Stimulated activated CD4-positive, alpha-beta T cell treated with anti-CD3 and anti-CD28 coated beads, Interleukin-4, amount 100 ng/mL, for 24 hours (primary cell): ENCODE results near the gene IGFBP3.

Experiments used
- DNase-seq: peaks from one replicate; pipeline ENCODE4 v3.0.0-alpha.2; 2020

Gene IGFBP3

GRCh38 chr7:45890902-45891461 lies 30.1 kb downstream of the IGFBP3 start:
- DNase-seq: no peak

DNA sequence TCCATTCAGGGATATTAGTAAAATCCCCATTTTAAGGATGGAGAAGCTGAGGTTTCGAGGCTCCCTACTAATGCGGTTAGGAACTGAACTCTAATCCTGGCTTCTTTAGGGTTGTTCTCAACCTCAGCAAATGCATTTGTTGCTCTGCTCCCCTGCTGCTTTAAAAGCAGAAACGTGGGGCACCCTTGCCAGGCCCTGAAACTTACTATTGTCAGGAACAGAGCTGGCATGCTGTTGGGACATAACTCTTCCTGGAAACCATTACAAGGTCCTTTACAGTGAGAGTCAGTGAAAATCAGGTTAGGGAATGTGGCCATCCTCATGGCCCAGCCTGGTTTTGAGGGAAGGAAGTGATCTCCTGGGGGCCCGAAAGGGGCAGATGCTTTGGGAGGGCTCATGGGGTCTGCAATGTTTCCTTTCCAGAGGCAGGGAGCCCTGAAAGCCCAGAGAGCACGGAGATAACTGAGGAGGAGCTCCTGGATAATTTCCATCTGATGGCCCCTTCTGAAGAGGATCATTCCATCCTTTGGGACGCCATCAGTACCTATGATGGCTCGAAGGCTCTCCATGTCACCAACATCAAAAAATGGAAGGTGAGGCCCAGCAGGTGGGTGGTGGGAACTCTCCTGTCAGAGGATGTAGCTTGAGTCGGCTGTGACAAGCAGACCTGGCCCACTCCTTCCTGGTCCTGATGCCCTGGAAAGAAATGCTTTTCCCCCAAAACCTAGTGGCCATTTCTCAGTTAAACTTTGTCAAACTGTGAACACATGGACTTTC lies 30.8 kb downstream of the IGFBP3 start:
- no peak for DNase-seq

- no peak for DNase-seq
These were observed 31.6 kb downstream of the IGFBP3 start for GRCh38 chr7:45889367-45890067.

DNA sequence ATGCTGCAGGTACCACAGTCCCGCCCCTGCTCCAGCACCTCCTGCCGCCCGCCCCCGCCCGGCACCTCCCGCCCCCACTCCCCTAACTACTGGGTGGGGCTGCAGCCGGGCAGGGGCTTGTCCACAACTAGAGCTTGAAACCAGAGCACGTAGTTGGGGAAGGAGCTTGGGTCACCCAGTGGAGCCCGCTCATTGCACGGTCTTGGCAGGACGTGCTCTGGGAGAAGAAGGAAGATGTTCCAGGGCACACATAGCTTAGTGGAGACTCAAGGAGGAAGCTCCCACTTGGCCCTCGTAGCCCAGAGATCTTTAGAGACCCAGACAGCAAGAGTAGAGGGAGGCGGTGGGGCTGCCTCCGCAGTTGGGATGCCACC lies 32.1 kb downstream of the IGFBP3 start:
- no peak for DNase-seq

DNA sequence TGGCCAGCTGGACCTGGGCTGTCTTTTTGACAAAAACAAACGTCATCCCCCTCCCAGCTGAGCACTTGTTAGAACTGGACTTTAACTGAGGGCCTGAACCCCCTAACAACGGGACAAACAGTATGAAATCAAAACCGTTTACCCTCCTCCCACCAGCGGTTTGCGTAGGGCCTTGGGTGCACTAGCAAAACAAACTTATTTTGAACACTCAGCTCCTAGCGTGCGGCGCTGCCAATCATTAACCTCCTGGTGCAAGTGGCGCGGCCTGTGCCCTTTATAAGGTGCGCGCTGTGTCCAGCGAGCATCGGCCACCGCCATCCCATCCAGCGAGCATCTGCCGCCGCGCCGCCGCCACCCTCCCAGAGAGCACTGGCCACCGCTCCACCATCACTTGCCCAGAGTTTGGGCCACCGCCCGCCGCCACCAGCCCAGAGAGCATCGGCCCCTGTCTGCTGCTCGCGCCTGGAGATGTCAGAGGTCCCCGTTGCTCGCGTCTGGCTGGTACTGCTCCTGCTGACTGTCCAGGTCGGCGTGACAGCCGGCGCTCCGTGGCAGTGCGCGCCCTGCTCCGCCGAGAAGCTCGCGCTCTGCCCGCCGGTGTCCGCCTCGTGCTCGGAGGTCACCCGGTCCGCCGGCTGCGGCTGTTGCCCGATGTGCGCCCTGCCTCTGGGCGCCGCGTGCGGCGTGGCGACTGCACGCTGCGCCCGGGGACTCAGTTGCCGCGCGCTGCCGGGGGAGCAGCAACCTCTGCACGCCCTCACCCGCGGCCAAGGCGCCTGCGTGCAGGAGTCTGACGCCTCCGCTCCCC lies 32.7 kb downstream of the IGFBP3 start, which contains the start of gene IGFBP1:
Gene IGFBP1, plus strand, starts transcription at position 304 of the 808 bp plus-strand sequence. Its CDS starts 165 bp downstream, at position 469.
- no peak for DNase-seq

- no peak for DNase-seq
These were observed 34.0 kb downstream of the IGFBP3 start for GRCh38 chr7:45886931-45887667.

DNA sequence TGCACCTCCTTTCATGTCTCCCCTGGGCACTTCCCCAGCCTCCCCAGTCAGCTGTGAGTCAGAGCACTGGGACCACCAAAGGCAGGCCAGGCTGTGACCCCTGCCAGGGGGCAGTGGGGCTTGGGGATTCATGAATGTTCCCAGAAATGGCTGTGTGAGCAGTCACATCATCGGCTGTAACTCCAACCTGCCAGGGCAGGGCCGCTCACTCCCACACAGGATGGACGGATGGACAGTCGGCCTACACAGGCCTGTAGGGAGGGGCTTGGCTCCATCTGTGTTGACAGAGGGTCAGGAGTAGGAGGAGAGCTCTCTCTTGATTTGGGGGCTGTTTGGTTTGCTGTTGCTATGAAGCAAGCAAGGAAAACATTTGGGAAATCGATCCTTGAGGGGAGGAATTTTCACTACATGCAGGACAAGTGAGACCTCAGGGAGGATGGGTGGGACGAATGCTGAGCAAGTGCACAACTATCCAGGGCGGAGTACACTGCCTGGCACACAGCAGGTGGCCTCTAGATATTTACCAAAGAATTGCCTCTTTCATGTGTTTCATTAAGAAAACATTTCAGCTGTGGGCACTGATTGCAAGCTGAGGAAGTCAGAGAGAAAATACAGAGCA lies 35.7 kb downstream of the IGFBP3 start:
- no peak for DNase-seq

DNA sequence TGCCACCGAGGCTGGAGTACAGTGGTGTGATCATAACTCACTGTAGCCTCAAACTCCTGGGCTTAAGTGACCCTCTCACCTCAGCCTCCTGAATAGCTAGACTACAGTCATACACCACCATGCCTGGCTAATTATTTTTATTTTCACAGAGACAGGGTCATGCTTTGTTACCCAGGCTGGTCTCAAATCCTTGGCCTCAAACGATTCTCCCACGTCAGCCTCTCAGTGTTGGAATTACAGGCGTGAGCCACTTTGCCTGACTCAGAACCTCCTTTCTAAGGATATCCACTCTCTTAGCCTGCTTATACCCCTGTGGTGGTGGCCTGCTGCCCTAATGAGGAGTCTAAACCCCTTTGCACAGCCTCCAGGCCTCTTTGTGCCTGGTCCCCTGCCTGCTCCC lies 36.9 kb downstream of the IGFBP3 start:
- no peak for DNase-seq

DNA sequence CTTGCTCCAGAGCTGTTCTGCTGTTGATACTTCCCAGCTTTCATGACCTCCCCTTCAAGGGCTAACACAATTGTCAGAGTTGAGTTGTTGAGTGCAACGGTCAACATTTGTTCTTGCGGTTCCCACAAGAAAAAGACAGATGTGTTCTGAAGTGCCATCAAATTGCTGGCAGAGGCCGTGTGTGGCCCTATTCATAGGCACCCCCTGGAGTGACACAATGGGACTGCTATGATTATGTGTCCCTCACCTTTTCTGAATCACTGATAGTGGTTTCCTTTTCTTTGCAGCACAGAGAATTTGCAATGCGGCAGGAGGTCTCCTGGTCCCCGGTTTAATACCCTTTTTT lies 38.6 kb downstream of the IGFBP3 start:
- DNase-seq: no peak

- DNase-seq: no peak
These were observed 39.2 kb downstream of the IGFBP3 start for GRCh38 chr7:45881759-45882464.

- DNase-seq: no peak
These were observed 39.8 kb downstream of the IGFBP3 start for GRCh38 chr7:45881280-45881758.

GRCh38 chr7:45880433-45880860 lies 40.6 kb downstream of the IGFBP3 start:
- DNase-seq: no peak

GRCh38 chr7:45878457-45879144 lies 42.5 kb downstream of the IGFBP3 start:
- DNase-seq: no peak

- DNase-seq: no peak
These were observed 44.6 kb downstream of the IGFBP3 start for GRCh38 chr7:45876519-45876918.

DNA sequence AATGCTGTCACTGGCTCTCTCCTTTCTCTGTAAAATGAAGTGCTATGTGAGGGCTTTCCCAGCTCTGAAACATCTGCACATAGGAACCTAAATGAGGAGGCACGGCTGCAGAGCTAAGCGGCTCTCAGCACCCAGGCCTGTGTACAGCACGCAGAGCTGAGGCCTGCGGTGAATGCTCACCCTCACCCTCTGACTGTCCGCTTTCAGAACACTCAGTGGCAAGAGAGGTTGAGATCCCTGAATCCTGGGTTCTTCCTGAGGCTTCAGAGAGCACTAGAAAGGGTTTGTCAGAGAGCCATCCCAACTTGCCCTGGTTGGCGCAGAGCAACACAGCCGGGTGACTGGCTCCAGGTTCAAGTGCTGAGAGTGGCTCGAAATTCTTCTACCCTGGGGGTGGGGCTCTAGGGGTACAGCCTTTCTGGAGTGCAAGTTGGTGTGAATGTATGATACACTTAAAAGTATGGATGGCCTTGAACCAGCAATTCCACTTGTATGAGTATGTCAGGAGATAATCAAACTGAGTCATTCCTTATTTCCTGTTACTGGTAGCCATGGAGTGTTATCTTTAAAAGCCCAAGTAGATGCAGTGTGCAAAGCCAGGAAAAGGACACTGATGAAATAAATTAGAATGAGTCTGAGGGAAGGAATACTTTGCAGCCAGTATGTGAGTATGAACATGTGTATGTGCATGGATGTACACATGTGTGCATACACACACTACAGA lies 46.5 kb downstream of the IGFBP3 start:
- DNase-seq: no peak

DNA sequence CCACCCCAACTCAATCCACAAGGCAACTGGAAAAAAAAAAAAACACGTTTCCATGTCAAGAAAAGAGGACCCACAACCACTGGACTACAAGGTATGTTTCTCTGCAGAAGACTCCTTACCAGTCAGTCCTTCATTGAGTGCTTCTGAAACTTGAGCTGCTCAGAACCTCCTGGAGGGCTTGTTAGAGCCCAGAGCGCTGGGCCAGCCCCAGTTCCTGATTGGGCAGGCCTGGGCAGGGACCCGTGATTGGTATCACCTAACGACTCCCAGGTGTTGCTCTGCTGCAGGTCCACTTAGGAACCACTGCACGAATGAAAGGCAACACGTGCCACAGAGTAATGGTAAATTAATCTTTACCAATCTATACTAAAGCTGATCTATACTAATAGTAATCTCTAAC lies 47.7 kb downstream of the IGFBP3 start:
- no peak for DNase-seq

GRCh38 chr7:45873035-45873354 lies 48.1 kb downstream of the IGFBP3 start, which contains the start of gene CCDC201:
Gene CCDC201, minus strand, starts transcription at chr7:45873082. Its CDS starts 75 bp downstream, at chr7:45873007.
- no peak for DNase-seq

- no peak for DNase-seq
These were observed 48.7 kb downstream of the IGFBP3 start for GRCh38 chr7:45872116-45873034.

- DNase-seq: no peak
These were observed 51.6 kb downstream of the IGFBP3 start for GRCh38 chr7:45869426-45869825.
